Trophoblast cell (in vitro differentiated cells and primary cell): ENCODE results near the gene ITPK1.
A peak's percentile ranks its signal among the peaks of the same experiment; 100 is the strongest.

Source experiments
- DNase-seq, 2 donors: peaks; one replicate each; pipeline ENCODE4 v3.0.0-alpha.2; 2016
- H2AFZ ChIP-seq: 2 replicates; pipeline ENCODE4 v1.6.1; 2013; ENCODE audit warnings: low read length, moderate library complexity, mild to moderate bottlenecking; ENCODE audit not compliant: insufficient read depth, poor library complexity
- H2AK5ac ChIP-seq: 2 replicates; pipeline ENCODE4 v1.6.1; 2013; ENCODE audit warnings: mild to moderate bottlenecking, low read length
- H2BK120ac ChIP-seq: 2 replicates; pipeline ENCODE4 v1.6.1; 2013; ENCODE audit warnings: low read length, mild to moderate bottlenecking, moderate library complexity; ENCODE audit not compliant: insufficient read depth, poor library complexity
- H2BK12ac ChIP-seq: 2 replicates; pipeline ENCODE4 v1.6.1; 2013; ENCODE audit warnings: mild to moderate bottlenecking, low read length, moderate library complexity
- H2BK5ac ChIP-seq: 2 replicates; pipeline ENCODE4 v1.6.1; 2013; ENCODE audit warnings: low read length, low read depth, moderate library complexity, mild to moderate bottlenecking; ENCODE audit not compliant: poor library complexity
- H3K14ac ChIP-seq: 2 replicates; pipeline ENCODE4 v1.6.1; 2013; ENCODE audit warnings: mild to moderate bottlenecking, low read length
- H3K18ac ChIP-seq: 2 replicates; pipeline ENCODE4 v1.6.1; 2013; ENCODE audit warnings: mild to moderate bottlenecking, low read length
- H3K23ac ChIP-seq: 2 replicates; pipeline ENCODE4 v1.6.1; 2013; ENCODE audit warnings: low read length
- H3K27ac ChIP-seq: 2 replicates; pipeline ENCODE4 v1.5.1; 2013; ENCODE audit warnings: low read depth, mild to moderate bottlenecking, inconsistent platforms, low read length, moderate library complexity
- H3K27me3 ChIP-seq: 2 replicates; pipeline ENCODE4 v1.6.1; 2013; ENCODE audit warnings: inconsistent platforms, mild to moderate bottlenecking, low read length, moderate library complexity; ENCODE audit not compliant: insufficient read depth
- H3K36me3 ChIP-seq, 2 experiments: 1 replicate in 1 of 2; 2 replicates in 1 of 2; pipeline ENCODE4 v1.6.1; 2013; ENCODE audit warnings: low read length in 2 of 2, mild to moderate bottlenecking in 2 of 2, moderate library complexity in 1 of 2; ENCODE audit not compliant: insufficient read depth in 2 of 2, control insufficient read depth in 1 of 2
- H3K4ac ChIP-seq: 2 replicates; pipeline ENCODE4 v1.6.1; 2013; ENCODE audit warnings: low read depth, mild to moderate bottlenecking, low read length, moderate library complexity
- H3K4me1 ChIP-seq, 2 experiments: 1 replicate in 1 of 2; 2 replicates in 1 of 2; pipeline ENCODE4 v1.6.1; 2013; ENCODE audit warnings: low read length in 2 of 2, mild to moderate bottlenecking in 2 of 2, moderate library complexity in 1 of 2; ENCODE audit not compliant: insufficient read depth in 2 of 2, control insufficient read depth in 1 of 2
- H3K4me2 ChIP-seq: 2 replicates; pipeline ENCODE4 v1.6.1; 2013; ENCODE audit warnings: inconsistent platforms, mild to moderate bottlenecking, low read length, moderate library complexity
- H3K4me3 ChIP-seq: 2 replicates; pipeline ENCODE4 v1.5.1; 2013; ENCODE audit warnings: mild to moderate bottlenecking, low read depth, low read length, inconsistent platforms
- H3K79me1 ChIP-seq: one replicate; pipeline ENCODE4 v1.6.1; 2013; ENCODE audit warnings: low read length
- H3K79me2 ChIP-seq: 2 replicates; pipeline ENCODE4 v1.6.1; 2013; ENCODE audit warnings: low read length, mild to moderate bottlenecking; ENCODE audit not compliant: control insufficient read depth, insufficient read depth, poor library complexity
- H3K9ac ChIP-seq: 2 replicates; pipeline ENCODE4 v1.6.1; 2013; ENCODE audit warnings: mild to moderate bottlenecking, low read length
- H3K9me3 ChIP-seq: 2 replicates; pipeline ENCODE4 v1.6.1; 2013; ENCODE audit warnings: low read depth, mild to moderate bottlenecking, control low read depth, inconsistent platforms, low read length; ENCODE audit not compliant: insufficient read depth
- H4K12ac ChIP-seq: 2 replicates; pipeline ENCODE4 v1.6.1; 2013; ENCODE audit warnings: low read depth, mild to moderate bottlenecking, low read length, moderate library complexity
- H4K8ac ChIP-seq: 2 replicates; pipeline ENCODE4 v1.6.1; 2013; ENCODE audit warnings: low read depth, mild to moderate bottlenecking, low read length, moderate library complexity
- H4K91ac ChIP-seq: one replicate; pipeline ENCODE4 v1.6.1; 2013; ENCODE audit warnings: low read depth, mild to moderate bottlenecking, low read length, moderate library complexity
- WGBS: extraction: QIAGEN DNeasy Blood & Tissue Kit; methylation state at CpG from one replicate; pipeline ENCODE4 v1.1.7; 2013; ENCODE audit warnings: missing lambda C conversion rate; ENCODE audit not compliant: insufficient read length, insufficient coverage; ENCODE audit errors: extremely low coverage; 5-methylcytosine and 5-hydroxymethylcytosine counted together

The ITPK1 gene

GRCh38 chr14:93090826-93091555 is 24.7 kb downstream of the ITPK1 start:
- Histone ChIP-seq H2BK12ac (no peak overlapping the region), H3K23ac (no peak overlapping the region), H3K79me2 (no peaks in the 10 kb centered on the region), H3K9me3 (peaks cover 2% of the 10 kb centered on the region), H3K79me1 (peaks cover 5% of the 10 kb centered on the region), H3K27me3 (no peaks in the 10 kb centered on the region), H3K4ac (no peak overlapping the region), H3K9ac (no peak overlapping the region), H2AK5ac (no peak overlapping the region), H2BK5ac (no peak overlapping the region), H4K91ac (no peak overlapping the region), H4K12ac (no peak overlapping the region), H3K4me1 (peaks cover 7% of the 10 kb centered on the region in 2 experiments), H4K8ac (no peak overlapping the region), H3K36me3 (no peaks in the 10 kb centered on the region), H3K18ac (no peak overlapping the region), H3K14ac (no peak overlapping the region), H3K4me2 (no peak overlapping the region), H3K4me3 (no peak overlapping the region), H3K27ac (no peak overlapping the region), H2AFZ (no peak overlapping the region), H2BK120ac (no peak overlapping the region)
- WGBS = no CpG with 5 or more reads among the region's 11 CpGs
- no peak for DNase-seq

- Histone ChIP-seq H3K27me3 (no peaks in the 10 kb centered on the region), H3K9ac (no peak overlapping the region), H3K79me1 (peaks cover 5% of the 10 kb centered on the region), H4K8ac (no peak overlapping the region), H3K4me2 (no peak overlapping the region), H4K91ac (no peak overlapping the region), H2BK120ac (no peak overlapping the region), H2BK12ac (no peak overlapping the region), H3K4me3 (no peak overlapping the region), H2AFZ (no peak overlapping the region), H4K12ac (no peak overlapping the region), H3K4me1 (peaks cover 10 to 12% of the 10 kb centered on the region in 2 experiments), H3K14ac (no peak overlapping the region), H2AK5ac (no peak overlapping the region), H3K4ac (no peak overlapping the region), H3K36me3 (no peaks in the 10 kb centered on the region), H3K9me3 (peaks cover 2% of the 10 kb centered on the region), H3K79me2 (no peaks in the 10 kb centered on the region), H2BK5ac (no peak overlapping the region), H3K27ac (no peak overlapping the region), H3K18ac (no peak overlapping the region), H3K23ac (no peak overlapping the region)
- WGBS = no CpG with 5 or more reads among the region's 10 CpGs
- DNase-seq = no peak
These were observed 26.0 kb downstream of the ITPK1 start for GRCh38 chr14:93089521-93090269.

DNA sequence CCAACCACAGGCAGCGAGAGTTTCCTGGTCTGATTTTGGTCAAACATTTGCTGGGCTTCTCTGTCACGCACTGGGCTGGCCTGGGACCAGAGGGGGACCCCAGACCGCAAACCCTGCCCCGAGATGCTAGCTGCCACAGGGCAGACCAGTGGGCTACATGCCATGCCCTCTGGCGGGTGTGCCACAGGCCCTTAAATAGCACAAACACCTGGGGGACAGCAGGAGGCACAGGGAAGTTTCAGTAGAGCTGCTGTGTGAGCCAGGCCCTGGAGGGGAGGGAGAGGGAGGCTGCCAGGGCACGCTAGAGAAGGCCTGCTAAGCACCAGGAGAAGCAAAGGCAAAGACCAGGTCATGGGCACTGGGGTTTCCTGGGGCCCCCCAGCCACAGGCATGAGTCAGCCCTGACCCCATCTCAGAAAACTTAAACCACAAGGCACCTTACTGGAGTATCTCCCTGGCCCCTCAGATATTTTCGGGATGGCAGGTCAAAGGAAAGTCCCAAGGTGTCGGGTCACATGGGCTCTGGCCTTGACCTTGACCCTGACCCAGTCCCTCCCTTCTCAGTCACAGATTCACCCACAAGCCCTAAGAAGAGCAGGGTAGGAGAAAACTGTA is 29.2 kb downstream of the ITPK1 start:
- H2BK120ac ChIP-seq = no peak overlapping the region

GRCh38 chr14:93085911-93086310 is 29.8 kb downstream of the ITPK1 start:
- Histone ChIP-seq H2BK5ac (no peak overlapping the region), H2BK12ac (no peak overlapping the region), H3K9me3 (peaks cover 2% of the 10 kb centered on the region), H4K91ac (no peak overlapping the region), H3K36me3 (no peaks in the 10 kb centered on the region), H4K8ac (no peak overlapping the region), H3K27ac (no peak overlapping the region), H3K79me2 (no peaks in the 10 kb centered on the region), H3K14ac (no peak overlapping the region), H3K4ac (no peak overlapping the region), H4K12ac (no peak overlapping the region), H3K4me3 (no peak overlapping the region), H3K4me1 (peaks cover 12 to 14% of the 10 kb centered on the region in 2 experiments), H3K9ac (no peak overlapping the region), H3K27me3 (no peaks in the 10 kb centered on the region), H2AK5ac (no peak overlapping the region), H2BK120ac (no peak overlapping the region), H3K4me2 (no peak overlapping the region), H3K23ac (no peak overlapping the region), H3K79me1 (peaks cover 5% of the 10 kb centered on the region), H2AFZ (no peak overlapping the region), H3K18ac (peak overlapping the region; percentile 7)
- no CpG with 5 or more reads among the region's 3 CpGs for WGBS
- DNase-seq = no peak

More for the DNA sequence above, 29.2 kb downstream of the ITPK1 start:
- no peaks in the 10 kb centered on the region for H3K27me3 ChIP-seq
- no peak overlapping the region for H3K27ac ChIP-seq
- H3K9ac ChIP-seq = no peak overlapping the region
- no peaks in the 10 kb centered on the region for H3K36me3 ChIP-seq
- no peak overlapping the region for H2BK12ac ChIP-seq
- H3K4me3 ChIP-seq = no peak overlapping the region
- H3K4ac ChIP-seq = no peak overlapping the region
- no peaks in the 10 kb centered on the region for H3K79me2 ChIP-seq
- H3K18ac ChIP-seq = peak overlapping the region; percentile 7
- H4K91ac ChIP-seq = no peak overlapping the region
- H4K8ac ChIP-seq = peak overlapping the region; percentile 39
- H3K4me1 ChIP-seq = peaks cover 12 to 14% of the 10 kb centered on the region in 2 experiments
- peak overlapping the region; percentile 50 for H4K12ac ChIP-seq
- no peak overlapping the region for H3K4me2 ChIP-seq
- no peak overlapping the region for H2AK5ac ChIP-seq
- no peak overlapping the region for H2AFZ ChIP-seq
- no peak for DNase-seq
- H2BK5ac ChIP-seq = no peak overlapping the region
- peaks cover 5% of the 10 kb centered on the region for H3K79me1 ChIP-seq
- peaks cover 2% of the 10 kb centered on the region for H3K9me3 ChIP-seq
- H3K23ac ChIP-seq = no peak overlapping the region
- no CpG with 5 or more reads among the region's 8 CpGs for WGBS
- H3K14ac ChIP-seq = peak overlapping the region; percentile 28
